Uterus (tissue), 2 donors: ENCODE data around the gene MEIS2.

Source experiments
- CTCF ChIP-seq, 4 experiments: fragments of 200-600 bp in 2 of 4; fragments of 450-650 bp in 2 of 4; sonication (generic) in 2 of 4; IDR thresholded peaks; one replicate each; pipeline ENCODE4 v1.5.1; 2016 to 2019; ENCODE audit warnings: antibody characterized with exemption in 4 of 4, mild to moderate bottlenecking in 2 of 4, moderate library complexity in 1 of 4
- POLR2A ChIP-seq, 2 donors: fragments of 450-650 bp; IDR thresholded peaks; one replicate each; pipeline ENCODE4 v1.6.1; 2016; ENCODE audit warnings: antibody characterized with exemption in 2 of 2, mild to moderate bottlenecking in 1 of 2, moderate library complexity in 1 of 2

GRCh38 chr15:37100966-37101215, 542 bp upstream of the MEIS2 start:
- TF ChIP-seq CTCF (IDR thresholded peaks at IDR 0.05) (no peak), POLR2A (IDR thresholded peaks at IDR 0.05) (no peak)
